Type B pancreatic cell (in vitro differentiated cells): ENCODE data around the gene ZBTB42. TPM values are rescaled to one million over a fixed set of nuclear protein-coding genes. Genes with fewer than 3 reads are reported as not detected.

Experiments used
- DNase-seq: peaks from one replicate; pipeline ENCODE4 v3.0.0; 2021; ENCODE audit warnings: mixed read lengths; ENCODE audit not compliant: unreplicated experiment; ENCODE audit errors: extremely low spot score
- H3K27ac Mint-ChIP-seq: 2 replicates; pipeline ENCODE4 v1.8.0; 2021; ENCODE audit warnings: mild to moderate bottlenecking, mixed read lengths
- H3K27me3 Mint-ChIP-seq: 2 replicates; pipeline ENCODE4 v1.8.0; 2021; ENCODE audit warnings: mixed read lengths
- H3K36me3 Mint-ChIP-seq: 2 replicates; pipeline ENCODE4 v1.8.0; 2021; ENCODE audit warnings: mixed read lengths
- H3K4me1 Mint-ChIP-seq: one replicate; pipeline ENCODE4 v1.8.0; 2021; ENCODE audit warnings: mixed read lengths; ENCODE audit not compliant: unreplicated experiment
- H3K4me3 Mint-ChIP-seq: 2 replicates; pipeline ENCODE4 v1.8.0; 2021; ENCODE audit warnings: mild to moderate bottlenecking, mixed read lengths
- H3K9me3 Mint-ChIP-seq: 2 replicates; pipeline ENCODE4 v1.8.0; 2021; ENCODE audit warnings: mixed read lengths
- total RNA-seq: library from RNA; stranded (reverse); gene quantifications from 2 replicates; pipeline ENCODE4 v1.2.1, GENCODE V29; 2021; ENCODE audit warnings: low replicate concordance
- TF ChIP-seq, protein P1 (sequence below): fragments of 200-600 bp; sonication (generic); conservative IDR thresholded peaks from 2 replicates; pipeline ENCODE4 v1.5.0; 2021; ENCODE audit warnings: antibody characterized with exemption, mild to moderate bottlenecking

Gene ZBTB42
- total RNA-seq, 1 donor from 2014 or later, result 6.6 TPM

DNA sequence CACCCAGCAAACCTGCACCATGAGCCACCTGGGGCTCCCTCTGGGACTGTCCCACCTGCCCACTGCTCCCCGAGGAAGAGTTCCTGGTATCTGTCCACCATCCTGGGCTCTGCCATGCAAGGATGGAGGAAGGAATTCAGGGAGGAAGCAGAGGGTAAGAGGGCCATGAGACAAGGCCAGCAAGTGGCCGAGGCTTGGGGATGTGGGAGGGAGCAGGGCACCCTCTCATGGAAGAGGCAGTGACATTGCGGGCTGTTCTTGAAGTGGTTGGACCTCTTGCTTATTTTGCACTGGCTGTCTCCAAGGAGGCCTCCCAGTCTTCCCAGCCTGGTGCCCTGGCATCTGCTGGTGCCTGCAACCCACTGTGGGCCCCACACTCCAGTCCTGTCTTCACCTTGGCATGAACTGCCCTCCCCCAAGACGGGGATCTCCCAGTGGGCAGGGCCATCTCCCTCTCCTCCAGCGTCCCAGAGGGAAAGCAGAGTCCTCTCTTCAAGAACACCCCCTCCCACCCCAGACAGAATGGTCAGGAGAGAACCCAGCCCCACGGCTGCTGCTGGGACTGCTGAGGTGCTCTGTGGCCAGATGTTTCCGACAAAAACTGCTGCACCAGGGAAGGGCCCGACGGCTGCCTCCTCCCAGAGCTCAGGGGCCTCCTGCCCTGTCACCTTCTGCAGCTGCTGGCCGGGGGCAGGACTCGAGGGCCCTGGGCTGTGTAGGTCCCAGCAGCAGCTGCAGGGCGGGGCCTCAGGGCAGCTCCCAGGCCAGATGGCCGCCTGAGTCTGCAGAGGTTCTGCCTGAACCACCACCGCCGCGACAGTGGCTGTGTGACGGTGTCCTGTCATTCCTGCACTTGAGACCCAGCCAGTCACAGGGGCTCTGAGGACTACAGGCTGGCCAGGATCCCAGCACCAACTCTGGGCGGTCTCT lies 3.5 kb upstream of the ZBTB42 start:
- Mint-ChIP-seq H3K4me1 (peaks cover 32% of the 10 kb centered on the region), H3K27ac (no peak overlapping the region), H3K36me3 (no peaks in the 10 kb centered on the region), H3K4me3 (peak overlapping the region; percentile 80), H3K27me3 (peaks cover 25% of the 10 kb centered on the region), H3K9me3 (no peaks in the 10 kb centered on the region)
- DNase-seq, result no peak
- TF ChIP-seq, protein P1, sequence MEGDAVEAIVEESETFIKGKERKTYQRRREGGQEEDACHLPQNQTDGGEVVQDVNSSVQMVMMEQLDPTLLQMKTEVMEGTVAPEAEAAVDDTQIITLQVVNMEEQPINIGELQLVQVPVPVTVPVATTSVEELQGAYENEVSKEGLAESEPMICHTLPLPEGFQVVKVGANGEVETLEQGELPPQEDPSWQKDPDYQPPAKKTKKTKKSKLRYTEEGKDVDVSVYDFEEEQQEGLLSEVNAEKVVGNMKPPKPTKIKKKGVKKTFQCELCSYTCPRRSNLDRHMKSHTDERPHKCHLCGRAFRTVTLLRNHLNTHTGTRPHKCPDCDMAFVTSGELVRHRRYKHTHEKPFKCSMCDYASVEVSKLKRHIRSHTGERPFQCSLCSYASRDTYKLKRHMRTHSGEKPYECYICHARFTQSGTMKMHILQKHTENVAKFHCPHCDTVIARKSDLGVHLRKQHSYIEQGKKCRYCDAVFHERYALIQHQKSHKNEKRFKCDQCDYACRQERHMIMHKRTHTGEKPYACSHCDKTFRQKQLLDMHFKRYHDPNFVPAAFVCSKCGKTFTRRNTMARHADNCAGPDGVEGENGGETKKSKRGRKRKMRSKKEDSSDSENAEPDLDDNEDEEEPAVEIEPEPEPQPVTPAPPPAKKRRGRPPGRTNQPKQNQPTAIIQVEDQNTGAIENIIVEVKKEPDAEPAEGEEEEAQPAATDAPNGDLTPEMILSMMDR, result no peak

DNA sequence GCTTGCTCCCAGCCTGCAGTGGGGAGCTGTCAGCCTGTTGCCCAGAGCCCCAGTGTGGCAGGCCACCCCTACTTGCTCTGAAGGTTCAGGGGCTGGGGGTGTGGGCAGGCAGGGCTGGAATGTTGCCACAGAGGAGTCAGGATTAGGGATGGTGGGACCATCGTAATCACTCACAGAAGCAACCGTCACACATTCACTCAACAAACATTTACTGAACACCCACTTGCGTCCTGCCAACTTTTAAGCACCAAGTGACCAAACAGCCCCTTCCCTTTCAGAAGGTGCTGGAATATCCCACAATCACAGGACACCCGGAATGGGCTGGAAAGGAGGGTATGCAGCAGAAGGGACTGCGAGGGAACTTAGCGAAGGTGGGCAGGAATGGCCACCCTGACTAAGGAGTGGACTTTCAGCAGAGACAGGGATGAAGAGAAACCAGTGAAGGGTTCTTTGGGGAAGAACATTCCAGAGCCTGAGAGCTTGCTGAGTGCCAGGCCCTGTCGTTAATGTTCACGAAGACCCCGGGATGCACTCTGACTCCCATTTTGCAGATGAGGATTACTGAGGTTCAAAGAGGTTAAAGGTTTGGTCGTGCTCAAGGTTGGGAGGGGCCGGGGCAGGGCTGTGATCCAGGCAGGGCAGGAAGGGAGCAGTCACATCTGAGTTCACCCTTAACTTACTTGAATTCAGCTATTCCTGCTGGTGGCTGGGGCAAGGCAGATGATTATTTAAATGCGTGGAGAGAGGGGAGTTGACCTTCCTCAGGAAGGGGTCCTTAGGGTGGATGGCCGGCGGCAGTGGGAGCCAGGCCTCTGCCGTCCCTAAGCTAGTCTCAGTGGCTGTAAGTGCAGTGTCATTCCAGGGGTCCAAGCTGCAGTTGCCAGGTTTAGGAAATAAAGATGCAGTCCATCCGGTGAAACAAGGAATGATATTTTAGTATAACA lies 2.3 kb upstream of the ZBTB42 start:
- no peak for DNase-seq
- TF ChIP-seq, protein P1, result no peak
- peaks cover 27% of the 10 kb centered on the region for H3K4me1 Mint-ChIP-seq
- peak overlapping the region; percentile 86 for H3K4me3 Mint-ChIP-seq
- peak overlapping the region; percentile 88 for H3K27ac Mint-ChIP-seq
- H3K36me3 Mint-ChIP-seq, result no peaks in the 10 kb centered on the region
- no peaks in the 10 kb centered on the region for H3K9me3 Mint-ChIP-seq
- peaks cover 28% of the 10 kb centered on the region for H3K27me3 Mint-ChIP-seq

DNA sequence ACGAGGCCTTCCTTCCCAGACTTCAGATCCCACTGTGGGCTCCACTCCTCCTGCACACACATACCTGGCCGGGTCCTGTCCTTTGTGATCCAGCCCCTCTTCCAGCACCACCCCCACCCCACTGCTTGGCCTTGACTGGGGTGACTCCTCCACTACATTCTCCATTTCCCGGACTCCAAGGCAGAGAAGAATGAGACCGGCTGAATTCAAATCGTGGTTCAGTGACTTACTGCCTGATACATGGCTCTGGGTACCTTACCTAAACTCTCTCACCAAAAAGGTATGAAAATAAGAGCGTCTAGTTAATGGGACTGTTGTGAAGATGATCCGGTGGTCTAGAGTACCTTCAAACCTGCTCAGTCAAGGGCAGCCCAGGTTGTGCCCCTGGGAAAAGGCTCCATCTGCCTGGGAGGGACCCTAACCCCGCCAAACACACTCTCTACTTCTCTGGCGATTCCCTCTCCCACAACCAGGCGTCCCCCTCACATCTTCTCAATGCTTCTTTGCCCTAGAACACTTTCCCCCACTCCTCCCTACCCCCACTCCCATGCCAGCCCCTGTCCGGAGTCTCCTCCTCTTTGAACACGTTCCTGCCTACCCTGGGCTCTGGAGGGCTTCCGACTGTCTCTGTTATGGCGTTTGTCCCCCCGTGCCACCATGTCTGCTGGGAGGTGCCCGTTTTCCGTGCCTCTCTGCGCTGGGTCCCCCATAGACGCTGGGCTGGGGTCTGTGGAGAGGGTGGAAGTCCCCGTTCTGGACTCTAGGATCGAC lies 1.5 kb upstream of the ZBTB42 start:
- Mint-ChIP-seq H3K4me3 (peak overlapping the region; percentile 86), H3K27ac (peak overlapping the region; percentile 88), H3K4me1 (peaks cover 21% of the 10 kb centered on the region), H3K27me3 (peaks cover 28% of the 10 kb centered on the region), H3K36me3 (no peaks in the 10 kb centered on the region), H3K9me3 (no peaks in the 10 kb centered on the region)
- DNase-seq, result no peak
- TF ChIP-seq, protein P1, result peak; percentile 47

DNA sequence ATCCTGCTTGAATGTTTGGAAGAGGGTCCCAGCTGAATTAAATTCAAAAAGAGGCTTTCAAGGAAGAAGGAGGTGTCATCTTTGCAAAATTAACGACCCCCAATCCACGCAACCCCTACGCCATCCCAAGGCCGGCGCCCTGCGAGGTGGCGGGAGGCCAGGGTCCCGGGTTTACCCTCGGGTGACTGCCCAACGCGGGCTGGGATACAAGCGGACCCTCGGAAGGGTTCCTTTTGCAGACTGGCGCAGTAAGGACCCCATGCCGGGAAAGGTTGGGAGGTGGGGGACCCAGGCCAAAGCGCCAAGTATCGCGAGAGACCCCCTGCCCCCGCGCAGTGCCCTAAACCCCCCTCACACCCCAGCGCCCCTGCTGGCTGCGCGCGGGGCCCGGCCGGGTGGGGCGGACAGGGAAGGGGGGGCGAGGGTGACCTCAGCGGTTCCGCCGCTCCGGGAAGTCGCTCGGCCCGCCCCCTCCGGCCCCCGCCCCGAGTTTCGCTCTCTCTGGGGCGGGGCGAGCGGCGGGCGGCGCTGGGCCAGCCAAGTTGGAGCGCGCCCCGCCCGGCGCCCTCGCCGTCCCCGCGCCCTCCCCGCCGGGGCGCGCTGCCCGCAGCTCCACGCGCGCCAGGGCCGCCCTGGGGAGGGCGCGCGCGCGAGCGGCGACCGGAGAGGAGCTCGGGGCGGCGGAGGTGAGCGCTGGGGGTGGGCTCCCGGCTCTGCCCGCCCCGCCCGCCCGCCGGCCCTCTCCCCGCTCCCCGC lies 708 bp upstream of the ZBTB42 start:
- Mint-ChIP-seq H3K9me3 (no peaks in the 10 kb centered on the region), H3K4me3 (peak overlapping the region; percentile 86), H3K27ac (peak overlapping the region; percentile 88), H3K36me3 (no peaks in the 10 kb centered on the region), H3K4me1 (peaks cover 19% of the 10 kb centered on the region), H3K27me3 (peaks cover 28% of the 10 kb centered on the region)
- no peak for DNase-seq
- TF ChIP-seq, protein P1, result peak; percentile 55
